Karpas-422 (cell line): Measurements from ENCODE around the gene SHE. TPM values are rescaled to one million over a fixed set of nuclear protein-coding genes. Genes with fewer than 3 reads are reported as not detected.

Experiments
- DNase-seq: peaks from one replicate; pipeline ENCODE4 v3.0.0-alpha.2; 2015
- H2AFZ ChIP-seq: fragments of 200-600 bp; sonication (generic); 2 replicates; pipeline ENCODE4 v1.6.1; 2014; ENCODE audit warnings: antibody characterized with exemption, low read length, mixed read lengths
- H3K27ac ChIP-seq: fragments of 200-600 bp; sonication (generic); 2 replicates; pipeline ENCODE4 v1.5.1; 2014; ENCODE audit warnings: mild to moderate bottlenecking, low read length, moderate library complexity
- H3K27me3 ChIP-seq: fragments of 200-600 bp; sonication (generic); 2 replicates; pipeline ENCODE4 v1.6.1; 2014; ENCODE audit warnings: low read length, mixed read lengths
- H3K36me3 ChIP-seq: fragments of 200-600 bp; sonication (generic); 2 replicates; pipeline ENCODE4 v1.6.1; 2014; ENCODE audit warnings: low read length, mixed read lengths; ENCODE audit not compliant: insufficient read depth
- H3K4me1 ChIP-seq: fragments of 200-600 bp; sonication (generic); 2 replicates; pipeline ENCODE4 v1.6.1; 2014; ENCODE audit warnings: mild to moderate bottlenecking, low read length, mixed read lengths
- H3K4me2 ChIP-seq: fragments of 200-600 bp; sonication (generic); 2 replicates; pipeline ENCODE4 v1.6.1; 2014; ENCODE audit warnings: low read length, low read depth, mild to moderate bottlenecking; ENCODE audit not compliant: poor library complexity, severe bottlenecking
- H3K4me3 ChIP-seq: fragments of 200-600 bp; sonication (generic); 2 replicates; pipeline ENCODE4 v1.5.1; 2014; ENCODE audit warnings: mild to moderate bottlenecking, antibody characterized with exemption, low read length, mixed read lengths
- H3K79me2 ChIP-seq: fragments of 200-600 bp; sonication (generic); 2 replicates; pipeline ENCODE4 v1.6.1; 2014; ENCODE audit warnings: mild to moderate bottlenecking, low read length, mixed read lengths
- H3K9ac ChIP-seq: fragments of 200-600 bp; sonication (generic); 2 replicates; pipeline ENCODE4 v1.6.0; 2014; ENCODE audit warnings: low read length
- H3K9me2 ChIP-seq: fragments of 200-600 bp; sonication (generic), shearing (Covaris generic); replicated peaks from 2 replicates; pipeline ENCODE4 v1.6.0; 2014; ENCODE audit warnings: mild to moderate bottlenecking, low read length, moderate library complexity; ENCODE audit not compliant: insufficient read depth
- H3K9me3 ChIP-seq: fragments of 300-700, 200-600 bp; sonication (generic); 2 replicates; pipeline ENCODE4 v1.6.1; 2014; ENCODE audit warnings: low read length, mixed read lengths
- H4K20me1 ChIP-seq: fragments of 200-600 bp; sonication (generic); 2 replicates; pipeline ENCODE4 v1.6.1; 2014; ENCODE audit warnings: mild to moderate bottlenecking, antibody characterized with exemption, low read length, low read depth; ENCODE audit not compliant: insufficient read depth
- total RNA-seq: library from RNA; depleted of rRNA; stranded (reverse); fragments of >200 nt; shearing (Covaris generic); gene quantifications from 2 replicates; pipeline ENCODE4 v1.2.3, GENCODE V29; 2014; ENCODE audit warnings: low replicate concordance

The SHE gene
- total RNA-seq, 1 experiment from 2014 or later, result not detected

GRCh38 chr1:154527192-154527591 is 25.0 kb upstream of the SHE start:
- Histone ChIP-seq H3K4me1 (no peaks in the 10 kb centered on the region), H3K79me2 (no peaks in the 10 kb centered on the region), H2AFZ (no peak overlapping the region), H3K36me3 (no peaks in the 10 kb centered on the region), H3K4me3 (no peak overlapping the region), H3K9ac (no peak overlapping the region), H3K27ac (no peak overlapping the region), H4K20me1 (no peaks in the 10 kb centered on the region), H3K9me3 (no peaks in the 10 kb centered on the region), H3K27me3 (no peaks in the 10 kb centered on the region), H3K9me2 (no peaks in the 10 kb centered on the region), H3K4me2 (no peak overlapping the region)
- no peak for DNase-seq

- H2AFZ ChIP-seq, result no peak overlapping the region
- no peak overlapping the region for H3K27ac ChIP-seq
- H3K9ac ChIP-seq, result no peak overlapping the region
- H3K4me3 ChIP-seq, result no peak overlapping the region
- no peaks in the 10 kb centered on the region for H3K4me1 ChIP-seq
- no peaks in the 10 kb centered on the region for H3K27me3 ChIP-seq
- H3K36me3 ChIP-seq, result no peaks in the 10 kb centered on the region
- no peak for DNase-seq
- no peaks in the 10 kb centered on the region for H3K9me3 ChIP-seq
- H3K79me2 ChIP-seq, result no peaks in the 10 kb centered on the region
- no peak overlapping the region for H3K4me2 ChIP-seq
- H4K20me1 ChIP-seq, result no peaks in the 10 kb centered on the region
- no peaks in the 10 kb centered on the region for H3K9me2 ChIP-seq
These were observed 22.7 kb upstream of the SHE start for GRCh38 chr1:154524881-154525280.

- H3K4me3 ChIP-seq, result no peak overlapping the region
- H3K4me2 ChIP-seq, result no peak overlapping the region
- H3K9ac ChIP-seq, result no peak overlapping the region
- H3K27ac ChIP-seq, result no peak overlapping the region
- H4K20me1 ChIP-seq, result no peaks in the 10 kb centered on the region
- H3K9me3 ChIP-seq, result no peaks in the 10 kb centered on the region
- H3K4me1 ChIP-seq, result no peaks in the 10 kb centered on the region
- H3K79me2 ChIP-seq, result no peaks in the 10 kb centered on the region
- H2AFZ ChIP-seq, result no peak overlapping the region
- H3K36me3 ChIP-seq, result no peaks in the 10 kb centered on the region
- H3K9me2 ChIP-seq, result no peaks in the 10 kb centered on the region
- no peak for DNase-seq
- no peaks in the 10 kb centered on the region for H3K27me3 ChIP-seq
These were observed 19.5 kb upstream of the SHE start for GRCh38 chr1:154521695-154522094.

GRCh38 chr1:154520333-154520732 is 18.1 kb upstream of the SHE start:
- Histone ChIP-seq H3K36me3 (no peaks in the 10 kb centered on the region), H3K4me3 (no peak overlapping the region), H3K4me2 (no peak overlapping the region), H3K79me2 (no peaks in the 10 kb centered on the region), H3K9me3 (no peaks in the 10 kb centered on the region), H3K9ac (no peak overlapping the region), H3K27ac (no peak overlapping the region), H3K4me1 (no peaks in the 10 kb centered on the region), H4K20me1 (no peaks in the 10 kb centered on the region), H3K9me2 (no peaks in the 10 kb centered on the region), H2AFZ (no peak overlapping the region), H3K27me3 (no peaks in the 10 kb centered on the region)
- no peak for DNase-seq

GRCh38 chr1:154519591-154519991 is 17.4 kb upstream of the SHE start:
- H3K36me3 ChIP-seq, result no peaks in the 10 kb centered on the region
- no peak overlapping the region for H3K4me2 ChIP-seq
- no peaks in the 10 kb centered on the region for H3K27me3 ChIP-seq
- no peak overlapping the region for H3K27ac ChIP-seq
- no peak overlapping the region for H2AFZ ChIP-seq
- no peak overlapping the region for H3K9ac ChIP-seq
- H3K79me2 ChIP-seq, result no peaks in the 10 kb centered on the region
- no peak overlapping the region for H3K4me3 ChIP-seq
- H3K4me1 ChIP-seq, result no peaks in the 10 kb centered on the region
- H3K9me3 ChIP-seq, result no peaks in the 10 kb centered on the region
- no peaks in the 10 kb centered on the region for H3K9me2 ChIP-seq
- no peaks in the 10 kb centered on the region for H4K20me1 ChIP-seq
- DNase-seq, result no peak

- Histone ChIP-seq H3K36me3 (no peaks in the 10 kb centered on the region), H3K4me3 (no peak overlapping the region), H3K9me2 (no peaks in the 10 kb centered on the region), H3K9me3 (no peaks in the 10 kb centered on the region), H3K4me2 (no peak overlapping the region), H3K4me1 (no peaks in the 10 kb centered on the region), H3K79me2 (no peaks in the 10 kb centered on the region), H3K27ac (no peak overlapping the region), H2AFZ (no peak overlapping the region), H4K20me1 (no peaks in the 10 kb centered on the region), H3K9ac (no peak overlapping the region), H3K27me3 (no peaks in the 10 kb centered on the region)
- DNase-seq, result no peak
These were observed 15.4 kb upstream of the SHE start for GRCh38 chr1:154517661-154518060.

GRCh38 chr1:154514066-154514553 is 11.9 kb upstream of the SHE start:
- H4K20me1 ChIP-seq, result no peaks in the 10 kb centered on the region
- no peak for DNase-seq
- H3K79me2 ChIP-seq, result no peaks in the 10 kb centered on the region
- no peaks in the 10 kb centered on the region for H3K9me2 ChIP-seq
- H2AFZ ChIP-seq, result no peak overlapping the region
- H3K9ac ChIP-seq, result no peak overlapping the region
- no peak overlapping the region for H3K27ac ChIP-seq
- peaks cover 1% of the 10 kb centered on the region; the same call in 1 of the 2 replicates for H3K4me1 ChIP-seq
- H3K27me3 ChIP-seq, result no peaks in the 10 kb centered on the region
- no peaks in the 10 kb centered on the region for H3K9me3 ChIP-seq
- H3K4me3 ChIP-seq, result no peak overlapping the region
- no peak overlapping the region for H3K4me2 ChIP-seq
- no peaks in the 10 kb centered on the region for H3K36me3 ChIP-seq

GRCh38 chr1:154512760-154513159 is 10.5 kb upstream of the SHE start:
- H3K79me2 ChIP-seq, result no peaks in the 10 kb centered on the region
- H3K9ac ChIP-seq, result no peak overlapping the region
- H3K27ac ChIP-seq, result no peak overlapping the region
- H3K9me2 ChIP-seq, result no peaks in the 10 kb centered on the region
- no peak overlapping the region for H3K4me2 ChIP-seq
- DNase-seq, result no peak
- H3K27me3 ChIP-seq, result no peaks in the 10 kb centered on the region
- H3K4me1 ChIP-seq, result peaks cover 8% of the 10 kb centered on the region; the same call in 1 of the 2 replicates
- no peaks in the 10 kb centered on the region for H3K9me3 ChIP-seq
- H2AFZ ChIP-seq, result no peak overlapping the region
- H4K20me1 ChIP-seq, result no peaks in the 10 kb centered on the region
- H3K36me3 ChIP-seq, result no peaks in the 10 kb centered on the region
- no peak overlapping the region for H3K4me3 ChIP-seq

GRCh38 chr1:154503898-154504297 is 1.7 kb upstream of the SHE start:
- H3K4me1 ChIP-seq, result peaks cover 4% of the 10 kb centered on the region; the same call in 1 of the 2 replicates
- no peak overlapping the region for H3K27ac ChIP-seq
- H3K9ac ChIP-seq, result no peak overlapping the region
- H3K36me3 ChIP-seq, result no peaks in the 10 kb centered on the region
- no peak for DNase-seq
- no peak overlapping the region for H2AFZ ChIP-seq
- no peak overlapping the region for H3K4me3 ChIP-seq
- H3K9me3 ChIP-seq, result no peaks in the 10 kb centered on the region
- H3K79me2 ChIP-seq, result no peaks in the 10 kb centered on the region
- no peaks in the 10 kb centered on the region for H3K9me2 ChIP-seq
- H4K20me1 ChIP-seq, result no peaks in the 10 kb centered on the region
- no peaks in the 10 kb centered on the region for H3K27me3 ChIP-seq
- no peak overlapping the region for H3K4me2 ChIP-seq
